A673 (cell line): ENCODE measurements around the gene PCSK1. TPM values are rescaled to one million over a fixed set of nuclear protein-coding genes. Genes with fewer than 3 reads are reported as not detected.

Source experiments
- BruUV-seq: library from RNA; stranded (reverse); fragments of 400-500 nt; replicated peaks from 2 replicates; lab custom pipeline; 2021; lab: Mats Ljungman, UMichigan
- CTCF ChIA-PET: fragments of 300-600 bp; sonication (Branson Sonifier 250); formaldehyde crosslinking; loops from one replicate; lab custom pipeline; 2022; ENCODE audit warnings: antibody characterized with exemption; lab: Charles Lee
- POLR2A ChIA-PET: fragments of 300-600 bp; sonication (Branson Sonifier 250); formaldehyde crosslinking; loops from one replicate; lab custom pipeline; 2022; ENCODE audit warnings: antibody characterized with exemption; ENCODE audit not compliant: low non-redundant PET; lab: Charles Lee
- DNase-seq: peaks from one replicate; pipeline ENCODE4 v3.0.0-alpha.2; 2015; ENCODE audit warnings: low spot score
- H3K27ac ChIP-seq: fragments of 200-600 bp; sonication (generic); 2 replicates; pipeline ENCODE4 v1.5.1; 2016; ENCODE audit warnings: mixed run types, low read depth, mild to moderate bottlenecking, mixed read lengths, antibody characterized with exemption, low read length; ENCODE audit not compliant: poor library complexity, severe bottlenecking
- H3K27me3 ChIP-seq: fragments of 200-600 bp; sonication (generic); replicated peaks from 2 replicates; pipeline ENCODE4 v1.6.1; 2017; ENCODE audit warnings: mixed run types, low read depth, mild to moderate bottlenecking, mixed read lengths, antibody characterized with exemption, low read length; ENCODE audit not compliant: insufficient read depth, poor library complexity
- H3K36me3 ChIP-seq: fragments of 200-600 bp; sonication (generic); 2 replicates; pipeline ENCODE4 v1.6.1; 2016; ENCODE audit warnings: mixed run types, mild to moderate bottlenecking, mixed read lengths, antibody characterized with exemption, low read length; ENCODE audit not compliant: insufficient read depth, poor library complexity, severe bottlenecking
- H3K4me1 ChIP-seq: fragments of 200-600 bp; sonication (generic); 2 replicates; pipeline ENCODE4 v1.6.1; 2017; ENCODE audit warnings: mixed run types, mild to moderate bottlenecking, mixed read lengths, antibody characterized with exemption, low read length; ENCODE audit not compliant: insufficient read depth, poor library complexity, severe bottlenecking
- H3K4me3 ChIP-seq: fragments of 200-600 bp; sonication (generic); 2 replicates; pipeline ENCODE4 v1.5.1; 2016; ENCODE audit warnings: low read depth, mixed run types, mild to moderate bottlenecking, mixed read lengths, low read length; ENCODE audit not compliant: poor library complexity, severe bottlenecking
- H3K9me3 ChIP-seq: fragments of 200-600 bp; sonication (generic); 2 replicates; pipeline ENCODE4 v1.6.1; 2016; ENCODE audit warnings: mixed run types, low read depth, mild to moderate bottlenecking, mixed read lengths, antibody characterized with exemption, low read length; ENCODE audit not compliant: poor library complexity, severe bottlenecking
- CTCF ChIP-seq: fragments of 300-800, 200-600 bp; sonication (generic); conservative IDR thresholded peaks from 2 replicates; pipeline ENCODE4 v1.5.1; 2017; ENCODE audit warnings: low read depth, mild to moderate bottlenecking, antibody characterized with exemption, low read length, moderate library complexity, mixed read lengths
- EZH2 ChIP-seq: fragments of 200-600 bp; sonication (generic); IDR thresholded peaks from 2 replicates; pipeline ENCODE4 v1.6.1; 2017; ENCODE audit warnings: borderline replicate concordance, low read depth, mild to moderate bottlenecking, mixed read lengths, antibody characterized with exemption, low read length; ENCODE audit not compliant: poor library complexity, severe bottlenecking
- intact Hi-C: fragments of 100-400 bp; cut with micrococcal nuclease; formaldehyde crosslinking; loops from one replicate; pipeline ENCODE4 v1.10.0; 2022; ENCODE audit not compliant: unreplicated experiment
- total RNA-seq: library from RNA; stranded (reverse); gene quantifications from 2 replicates; pipeline ENCODE4 v1.2.3, GENCODE V29; 2021

Gene PCSK1
- total RNA-seq, 1 experiment from 2014 or later: 0.92 TPM

- peak; percentile 49 for DNase-seq
- H3K9me3 ChIP-seq: no peaks in the 10 kb centered on the region
- ChIA-PET CTCF (no interaction called here), POLR2A (no interaction called here)
- no peaks in the 10 kb centered on the region for H3K27me3 ChIP-seq
- peaks cover 12% of the 10 kb centered on the region for H3K4me1 ChIP-seq
- H3K4me3 ChIP-seq: no peak overlapping the region
- H3K27ac ChIP-seq: no peak overlapping the region
- H3K36me3 ChIP-seq: no peaks in the 10 kb centered on the region
- no peak for TF ChIP-seq CTCF
- TF ChIP-seq EZH2: no peak
- intact Hi-C loops: no loop called here
- BruUV-seq: no TSS peak
Observed at GRCh38 chr5:96463091-96463490, 30.0 kb upstream of the PCSK1 start.

GRCh38 chr5:96459313-96460121, 26.5 kb upstream of the PCSK1 start:
- Histone ChIP-seq H3K4me1 (peaks cover 19% of the 10 kb centered on the region), H3K9me3 (no peaks in the 10 kb centered on the region), H3K4me3 (no peak overlapping the region), H3K36me3 (no peaks in the 10 kb centered on the region), H3K27me3 (no peaks in the 10 kb centered on the region), H3K27ac (no peak overlapping the region)
- no peak for TF ChIP-seq EZH2
- no peak for TF ChIP-seq CTCF
- DNase-seq: peak; percentile 28
- intact Hi-C loops: no loop called here
- CTCF ChIA-PET: no interaction called here
- no TSS peak for BruUV-seq
- POLR2A ChIA-PET: no interaction called here

- ChIA-PET CTCF (no interaction called here), POLR2A (no interaction called here)
- H3K36me3 ChIP-seq: no peaks in the 10 kb centered on the region
- H3K4me3 ChIP-seq: no peak overlapping the region
- H3K9me3 ChIP-seq: no peaks in the 10 kb centered on the region
- DNase-seq: no peak
- BruUV-seq: no TSS peak
- H3K27me3 ChIP-seq: no peaks in the 10 kb centered on the region
- H3K27ac ChIP-seq: no peak overlapping the region
- intact Hi-C loops: no loop called here
- H3K4me1 ChIP-seq: peaks cover 13% of the 10 kb centered on the region
- TF ChIP-seq CTCF: no peak
- TF ChIP-seq EZH2: no peak
Observed at GRCh38 chr5:96458176-96458575, 25.1 kb upstream of the PCSK1 start.
